Small intestine (tissue), 7 donors: ENCODE results near the gene TTC39B. TPM values are rescaled to one million over a fixed set of nuclear protein-coding genes. Genes with fewer than 3 reads are reported as not detected.
A peak's percentile ranks its signal among the peaks of the same experiment; 100 is the strongest.
"Not testable (repeated sequence)": the region's sequence is repeated elsewhere in the genome, so short reads cannot be mapped to it uniquely, and the experiment has no call there.

ENCODE experiments used
- DNase-seq, 2 donors: peaks; one replicate each; pipeline versions ENCODE4 v3.0.0 to v3.0.0-alpha.2; 2013
- FAIRE-seq: peaks from 2 replicates; lab custom pipeline; 2012; peaks lifted over from hg19 to GRCh38; lab: Jason Lieb, UNC
- H3K27ac ChIP-seq, 3 donors: one replicate each; pipeline ENCODE4 v1.5.1; 2013; ENCODE audit warnings: low read length in 2 of 3, mild to moderate bottlenecking in 2 of 3, control low read depth in 1 of 3, inconsistent platforms in 1 of 3, low read depth in 1 of 3, moderate library complexity in 1 of 3
- H3K27me3 ChIP-seq, 3 donors: one replicate each; pipeline ENCODE4 v1.6.1; 2013; ENCODE audit warnings: low read length in 3 of 3, inconsistent platforms in 1 of 3; ENCODE audit not compliant: control insufficient read depth in 3 of 3, insufficient read depth in 3 of 3
- H3K36me3 ChIP-seq, 3 donors: one replicate each; pipeline ENCODE4 v1.6.1; 2013; ENCODE audit warnings: low read length in 3 of 3, inconsistent platforms in 1 of 3, low read depth in 1 of 3, mild to moderate bottlenecking in 1 of 3, moderate library complexity in 1 of 3; ENCODE audit not compliant: control insufficient read depth in 3 of 3, insufficient read depth in 2 of 3
- H3K4me1 ChIP-seq, 3 donors: one replicate each; pipeline ENCODE4 v1.6.1; 2013; ENCODE audit warnings: low read length in 2 of 3, inconsistent platforms in 1 of 3, low read depth in 1 of 3, mild to moderate bottlenecking in 1 of 3, moderate library complexity in 1 of 3; ENCODE audit not compliant: control insufficient read depth in 3 of 3, insufficient read depth in 2 of 3
- H3K4me3 ChIP-seq, 3 donors: one replicate each; pipeline ENCODE4 v1.5.1; 2013; ENCODE audit warnings: low read length in 3 of 3, control low read depth in 1 of 3, inconsistent platforms in 1 of 3, low read depth in 1 of 3, mild to moderate bottlenecking in 1 of 3, moderate library complexity in 1 of 3
- H3K9me3 ChIP-seq, 2 donors: one replicate each; pipeline ENCODE4 v1.6.1; 2013; ENCODE audit warnings: low read depth in 1 of 2, low read length in 1 of 2; ENCODE audit not compliant: control insufficient read depth in 2 of 2, insufficient read depth in 1 of 2
- WGBS, 3 donors: extraction: QIAGEN DNeasy Blood & Tissue Kit; methylation state at CpG; one replicate each; pipeline ENCODE4 v1.1.7; 2013; 5-methylcytosine and 5-hydroxymethylcytosine counted together
- polyA plus RNA-seq, 4 donors: library from polyadenylated mRNA; stranded (reverse) in 3 of 4; unstranded in 1 of 4; fragments of 200-250 nt in 3 of 4; fragments of 120-200 nt in 1 of 4; gene quantifications; one replicate each; pipeline versions ENCODE4 v1.2.1 to v1.2.3, GENCODE V29; 2013
- donor health status: healthy with polysubstance abuse.
- donor health status: control.
- donor health status: control.
- donor health status: Bipolar disorder and iron deficiency.
- donor health status: healthy.

The TTC39B gene
- polyA plus RNA-seq, 4 donors: 4.8 to 33.6 (median 6.2) TPM

DNA sequence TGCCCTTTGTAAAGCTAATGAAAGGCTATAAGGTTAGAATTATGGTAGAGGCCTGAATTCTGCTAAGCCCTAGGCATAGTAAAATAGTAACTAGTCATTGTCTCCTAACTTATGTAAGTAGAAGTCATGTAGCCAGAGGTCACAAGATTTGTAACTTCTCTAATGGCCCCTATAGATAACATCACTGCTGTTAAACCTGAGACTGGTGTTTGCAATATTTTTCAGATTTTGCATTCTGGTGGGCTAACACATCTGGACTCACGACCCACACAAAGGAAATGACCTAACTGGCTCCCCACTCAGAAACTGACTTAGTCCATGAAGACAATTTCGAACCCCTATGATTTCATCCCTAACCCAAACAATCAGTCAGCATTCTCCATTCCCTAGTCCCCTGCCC lies 37.2 kb upstream of the TTC39B start:
- DNase-seq (peak in 1 of 2 donors; percentile 34), FAIRE-seq (no peak)
- Histone ChIP-seq H3K27me3 (no peaks in the 10 kb centered on the region), H3K27ac (no peak overlapping the region), H3K4me1 (peaks cover 0 to 12% (median 0%) of the 10 kb centered on the region in 3 donors), H3K4me3 (no peak overlapping the region), H3K36me3 (no peaks in the 10 kb centered on the region), H3K9me3 (peaks cover 0 to 4% of the 10 kb centered on the region in 2 donors)
- WGBS, 3 donors: 78 to 89% (median 86%) methylated on average over 2 of the region's 2 CpGs

GRCh38 chr9:15333376-15333881 lies 26.4 kb upstream of the TTC39B start:
- Histone ChIP-seq H3K36me3 (no peaks in the 10 kb centered on the region), H3K27me3 (no peaks in the 10 kb centered on the region), H3K27ac (peak overlapping the region; percentile 64 to 90 (median 78)), H3K9me3 (peaks cover 0 to 3% of the 10 kb centered on the region in 2 donors), H3K4me1 (peaks cover 0 to 34% (median 2%) of the 10 kb centered on the region in 3 donors), H3K4me3 (no peak overlapping the region)
- peak; percentile 93 to 98 for DNase-seq
- FAIRE-seq: peak; percentile 61
- 11 to 30% (median 18%) methylated on average over 4 of the region's 4 CpGs for WGBS, 3 donors

- Histone ChIP-seq H3K4me3 (no peak overlapping the region), H3K36me3 (no peaks in the 10 kb centered on the region), H3K27me3 (no peaks in the 10 kb centered on the region), H3K4me1 (peaks cover 0 to 34% (median 2%) of the 10 kb centered on the region in 3 donors), H3K27ac (peak overlapping the region; percentile 64 to 90 (median 78)), H3K9me3 (peaks cover 0 to 3% of the 10 kb centered on the region in 2 donors)
- no peak for DNase-seq
- FAIRE-seq: no peak
- 53 to 78% (median 53%) methylated on average over 2 of the region's 2 CpGs for WGBS, 3 donors
These were observed 25.9 kb upstream of the TTC39B start for GRCh38 chr9:15332939-15333338.

GRCh38 chr9:15329539-15330109 lies 22.6 kb upstream of the TTC39B start:
- no peak for DNase-seq
- 92 to 96% (median 93%) methylated on average over 4 of the region's 4 CpGs for WGBS, 3 donors
- H3K4me1 ChIP-seq: peaks cover 0 to 33% (median 2%) of the 10 kb centered on the region in 3 donors
- H3K27me3 ChIP-seq: no peaks in the 10 kb centered on the region
- H3K27ac ChIP-seq: no peak overlapping the region
- no peaks in the 10 kb centered on the region for H3K9me3 ChIP-seq
- FAIRE-seq: no peak
- no peaks in the 10 kb centered on the region for H3K36me3 ChIP-seq
- H3K4me3 ChIP-seq: no peak overlapping the region

GRCh38 chr9:15328946-15329345 lies 21.9 kb upstream of the TTC39B start:
- no peak overlapping the region for H3K27ac ChIP-seq
- peaks cover 0 to 27% (median 2%) of the 10 kb centered on the region in 3 donors for H3K4me1 ChIP-seq
- H3K27me3 ChIP-seq: no peaks in the 10 kb centered on the region
- 83 to 88% (median 84%) methylated on average over 1 of the region's 1 CpG for WGBS, 3 donors
- no peak overlapping the region for H3K4me3 ChIP-seq
- no peak for FAIRE-seq
- no peaks in the 10 kb centered on the region for H3K36me3 ChIP-seq
- no peak for DNase-seq
- H3K9me3 ChIP-seq: no peaks in the 10 kb centered on the region

DNA sequence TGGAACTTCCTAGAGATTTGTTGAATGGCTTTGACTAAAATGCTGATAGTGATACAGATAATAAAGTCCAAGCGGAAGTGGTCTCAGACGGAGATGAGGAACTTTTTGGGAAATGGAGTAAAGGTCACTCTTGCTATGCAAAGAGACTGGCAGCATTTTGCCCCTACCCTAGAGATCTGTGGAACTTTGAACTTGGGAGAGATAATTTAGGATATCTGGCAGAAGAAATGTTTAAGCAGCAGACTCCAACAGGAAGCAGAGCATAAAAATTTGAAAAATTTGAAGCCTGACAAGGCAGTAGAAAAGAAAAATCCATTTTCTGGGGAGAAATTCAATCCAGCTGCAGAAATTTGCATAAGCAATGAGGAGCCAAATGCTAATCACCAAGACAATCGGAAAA lies 15.7 kb upstream of the TTC39B start:
- not testable (repeated sequence) for H3K36me3 ChIP-seq, FAIRE-seq, H3K4me1 ChIP-seq, H3K27me3 ChIP-seq, DNase-seq, H3K27ac ChIP-seq, H3K4me3 ChIP-seq
- peaks cover 0 to 11% of the 10 kb centered on the region in 2 donors for H3K9me3 ChIP-seq
- WGBS, 3 donors: 70 to 76% (median 76%) methylated on average over 3 of the region's 3 CpGs

DNA sequence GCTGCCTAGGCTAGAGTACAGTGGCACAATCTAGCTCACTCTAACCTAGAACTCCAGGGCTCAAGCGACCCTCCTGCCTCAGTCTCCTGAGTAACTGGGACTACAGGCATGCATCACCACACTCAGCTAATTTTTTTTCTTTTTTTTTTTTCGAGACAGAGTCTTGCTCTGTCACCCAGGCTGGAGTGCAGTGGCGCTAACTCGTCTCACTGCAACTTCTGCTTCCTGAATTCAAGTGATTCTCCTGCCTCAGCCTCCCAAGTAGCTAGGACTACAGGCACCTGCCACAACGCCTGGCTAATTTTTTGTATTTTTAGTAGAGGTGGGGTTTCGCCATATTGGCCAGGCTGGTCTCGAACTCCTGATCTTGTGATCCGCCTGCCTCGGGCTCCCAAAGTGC lies 12.6 kb upstream of the TTC39B start:
- H3K9me3 ChIP-seq: peaks cover 0 to 12% of the 10 kb centered on the region in 2 donors
- H3K27me3 ChIP-seq, DNase-seq, H3K4me3 ChIP-seq, H3K27ac ChIP-seq, H3K4me1 ChIP-seq, FAIRE-seq, H3K36me3 ChIP-seq: not testable (repeated sequence)
- WGBS, 3 donors: 87 to 93% (median 88%) methylated on average over 9 of the region's 9 CpGs

- Histone ChIP-seq H3K27me3 (no peaks in the 10 kb centered on the region), H3K27ac (no peak overlapping the region), H3K4me1 (no peaks in the 10 kb centered on the region), H3K36me3 (no peaks in the 10 kb centered on the region), H3K9me3 (peaks cover 0 to 2% of the 10 kb centered on the region in 2 donors), H3K4me3 (no peak overlapping the region)
- 73 to 79% (median 78%) methylated on average over 4 of the region's 4 CpGs for WGBS, 3 donors
- DNase-seq (no peak), FAIRE-seq (no peak)
These were observed 10.8 kb upstream of the TTC39B start for GRCh38 chr9:15317836-15318235.
